Lung (tissue), 12 donors: ENCODE results near the gene LEMD3. TPM values are rescaled to one million over a fixed set of nuclear protein-coding genes. Genes with fewer than 3 reads are reported as not detected.

Experiments
- ATAC-seq: fragments of 200-7000 bp; cut with Tn5 transposase; one replicate; pipeline ENCODE4 v1.9.1; 2020; ENCODE audit warnings: moderate number of reproducible peaks; ENCODE audit not compliant: insufficient read depth, low FRiP score
- DNase-seq, 3 donors: peaks; one replicate each; pipeline ENCODE4 v3.0.0-alpha.2; 2013 to 2017
- H3K27ac ChIP-seq, 2 donors: one replicate each; pipeline ENCODE4 v1.5.1; 2013; ENCODE audit warnings: mild to moderate bottlenecking in 2 of 2, moderate library complexity in 2 of 2, control low read depth in 1 of 2, inconsistent platforms in 1 of 2, low read depth in 1 of 2, low read length in 1 of 2
- H3K27me3 ChIP-seq, 3 donors: one replicate each; pipeline ENCODE4 v1.5.1; 2013; ENCODE audit warnings: low read length in 2 of 3; ENCODE audit not compliant: control insufficient read depth in 3 of 3, insufficient read depth in 3 of 3
- H3K36me3 ChIP-seq, 4 donors: one replicate each; pipeline ENCODE4 v1.5.1; 2013; ENCODE audit warnings: low read length in 4 of 4, mild to moderate bottlenecking in 1 of 4, moderate library complexity in 1 of 4; ENCODE audit not compliant: control insufficient read depth in 4 of 4, insufficient read depth in 4 of 4
- H3K4me1 ChIP-seq, 5 donors: one replicate each; pipeline ENCODE4 v1.5.1; 2013; ENCODE audit warnings: low read length in 5 of 5, mild to moderate bottlenecking in 2 of 5, moderate library complexity in 1 of 5; ENCODE audit not compliant: control insufficient read depth in 5 of 5, insufficient read depth in 5 of 5
- H3K4me3 ChIP-seq: one replicate; pipeline ENCODE4 v1.5.1; 2013; ENCODE audit warnings: mild to moderate bottlenecking, control low read depth, moderate library complexity
- H3K9ac ChIP-seq, 2 donors: one replicate each; pipeline ENCODE4 v1.5.1; 2013; ENCODE audit warnings: low read length in 2 of 2, control low read depth in 1 of 2; ENCODE audit not compliant: insufficient read depth in 1 of 2
- H3K9me3 ChIP-seq, 4 donors: one replicate each; pipeline ENCODE4 v1.5.1; 2013; ENCODE audit warnings: low read length in 3 of 4, mild to moderate bottlenecking in 1 of 4, moderate library complexity in 1 of 4; ENCODE audit not compliant: control insufficient read depth in 4 of 4, insufficient read depth in 3 of 4
- WGBS, 2 donors: extraction: QIAGEN DNeasy Blood & Tissue Kit; methylation state at CpG; one replicate each; pipeline ENCODE4 v1.1.7; 2013; 5-methylcytosine and 5-hydroxymethylcytosine counted together
- polyA plus RNA-seq, 2 donors: library from polyadenylated mRNA; stranded (reverse); fragments of 200-250 nt; gene quantifications; one replicate each; pipeline ENCODE4 v1.2.1, GENCODE V29; 2013
- total RNA-seq, 2 donors: library from RNA; depleted of rRNA in 1 of 2; stranded (reverse); fragments of >200 nt in 1 of 2; gene quantifications; one replicate each; pipeline ENCODE4 v1.2.1, GENCODE V29; 2014 to 2021
- TF ChIP-seq, protein P1 (sequence below): IDR thresholded peaks from 2 replicates; pipeline ENCODE4 v1.5.1; 2012; ENCODE audit warnings: mild to moderate bottlenecking; ENCODE audit errors: control extremely low read depth, extremely low read depth
- donor health status: control.
- donor health status: control.
- donor health status: Bipolar disorder and iron deficiency.
- donor health status: healthy.
- donor health status: DM: yes; HTN: yes; CAD: no.

Gene LEMD3
- total and polyA plus RNA-seq, 4 donors = 10.2 to 72.4 (median 23.0) TPM

DNA sequence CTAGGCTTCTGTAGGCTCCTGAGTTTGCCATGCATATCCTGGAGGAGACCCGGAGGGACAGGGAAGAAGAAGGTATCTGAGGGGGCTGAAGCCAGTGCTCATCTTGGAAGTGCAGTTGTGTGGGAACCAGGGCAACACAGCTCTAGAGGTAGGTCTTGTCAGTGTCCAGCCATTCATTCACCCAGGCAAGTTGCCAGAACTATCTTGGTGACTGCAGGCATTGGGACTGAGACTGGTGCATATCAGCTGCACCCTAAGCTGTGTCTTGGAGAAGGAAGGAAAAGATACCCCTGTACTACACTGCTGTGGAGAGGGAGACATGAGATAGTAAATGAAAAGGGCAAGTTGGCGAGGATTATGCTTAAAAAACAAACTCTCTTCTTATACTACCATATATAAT is 43.4 kb upstream of the LEMD3 start:
- H3K27me3 ChIP-seq = peaks cover 0 to 47% (median 39%) of the 10 kb centered on the region in 3 donors
- no peak for DNase-seq
- peaks cover 0 to 1% (median 0%) of the 10 kb centered on the region in 4 donors for H3K9me3 ChIP-seq
- H3K27ac ChIP-seq = no peak overlapping the region
- no peak overlapping the region for H3K9ac ChIP-seq
- H3K4me1 ChIP-seq = peaks cover 0 to 9% (median 4%) of the 10 kb centered on the region in 5 donors
- no peak overlapping the region for H3K4me3 ChIP-seq
- no peak for ATAC-seq
- H3K36me3 ChIP-seq = no peaks in the 10 kb centered on the region
- WGBS, 2 donors = 78 to 80% methylated on average over 2 of the region's 2 CpGs
- TF ChIP-seq, protein P1, sequence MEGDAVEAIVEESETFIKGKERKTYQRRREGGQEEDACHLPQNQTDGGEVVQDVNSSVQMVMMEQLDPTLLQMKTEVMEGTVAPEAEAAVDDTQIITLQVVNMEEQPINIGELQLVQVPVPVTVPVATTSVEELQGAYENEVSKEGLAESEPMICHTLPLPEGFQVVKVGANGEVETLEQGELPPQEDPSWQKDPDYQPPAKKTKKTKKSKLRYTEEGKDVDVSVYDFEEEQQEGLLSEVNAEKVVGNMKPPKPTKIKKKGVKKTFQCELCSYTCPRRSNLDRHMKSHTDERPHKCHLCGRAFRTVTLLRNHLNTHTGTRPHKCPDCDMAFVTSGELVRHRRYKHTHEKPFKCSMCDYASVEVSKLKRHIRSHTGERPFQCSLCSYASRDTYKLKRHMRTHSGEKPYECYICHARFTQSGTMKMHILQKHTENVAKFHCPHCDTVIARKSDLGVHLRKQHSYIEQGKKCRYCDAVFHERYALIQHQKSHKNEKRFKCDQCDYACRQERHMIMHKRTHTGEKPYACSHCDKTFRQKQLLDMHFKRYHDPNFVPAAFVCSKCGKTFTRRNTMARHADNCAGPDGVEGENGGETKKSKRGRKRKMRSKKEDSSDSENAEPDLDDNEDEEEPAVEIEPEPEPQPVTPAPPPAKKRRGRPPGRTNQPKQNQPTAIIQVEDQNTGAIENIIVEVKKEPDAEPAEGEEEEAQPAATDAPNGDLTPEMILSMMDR = no peak

DNA sequence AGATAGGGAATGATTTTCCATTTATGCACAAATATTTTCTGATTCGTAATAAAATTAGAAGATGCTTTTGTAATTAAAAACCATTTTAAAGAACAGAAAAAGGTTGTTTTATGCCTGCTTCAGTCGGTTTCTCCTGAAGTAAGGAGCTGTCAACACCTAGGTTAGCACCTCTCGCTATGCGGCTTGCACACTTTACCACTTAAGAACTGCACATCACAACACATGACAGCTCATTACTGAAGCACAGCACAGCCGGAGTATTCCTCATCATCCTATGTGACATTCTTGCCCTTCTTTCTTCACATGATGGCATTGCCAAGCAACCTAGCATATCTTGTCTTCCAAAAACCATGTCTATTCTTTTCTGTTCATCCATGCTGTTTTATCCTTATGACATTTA is 42.9 kb upstream of the LEMD3 start:
- Histone ChIP-seq H3K9ac (no peak overlapping the region), H3K4me1 (peaks cover 0 to 4% (median 2%) of the 10 kb centered on the region in 5 donors), H3K4me3 (no peak overlapping the region), H3K36me3 (no peaks in the 10 kb centered on the region), H3K27me3 (peaks cover 0 to 46% (median 36%) of the 10 kb centered on the region in 3 donors), H3K27ac (no peak overlapping the region), H3K9me3 (no peaks in the 10 kb centered on the region)
- TF ChIP-seq, protein P1 = no peak
- ATAC-seq = no peak
- WGBS, 2 donors = 77 to 88% methylated on average over 5 of the region's 5 CpGs
- no peak for DNase-seq

DNA sequence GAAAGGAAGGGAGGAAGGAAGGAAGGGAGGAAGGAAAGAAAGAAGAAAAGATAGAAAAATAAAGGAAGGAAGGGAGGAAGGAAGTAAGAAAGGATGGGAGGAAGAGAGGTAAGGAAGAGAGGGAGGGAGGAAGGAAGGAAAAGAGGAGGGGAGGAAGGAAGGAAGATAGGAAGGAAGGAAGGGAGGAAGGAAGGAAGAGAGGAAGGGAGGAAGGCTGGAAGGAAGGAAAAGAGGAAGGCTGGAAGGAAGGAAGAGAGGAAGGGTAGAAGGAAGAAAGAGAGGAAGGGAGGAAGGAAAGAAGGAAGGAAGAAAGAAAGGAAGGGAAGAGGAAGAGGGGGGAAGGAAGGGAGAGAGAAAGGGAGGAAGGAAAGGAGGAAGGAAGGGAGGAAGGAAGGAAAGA is 35.5 kb upstream of the LEMD3 start:
- no peak overlapping the region for H3K9ac ChIP-seq
- peaks cover 0 to 13% (median 3%) of the 10 kb centered on the region in 3 donors for H3K27me3 ChIP-seq
- TF ChIP-seq, protein P1 = no peak
- H3K4me1 ChIP-seq = no peaks in the 10 kb centered on the region
- no peaks in the 10 kb centered on the region for H3K9me3 ChIP-seq
- ATAC-seq = no peak
- H3K27ac ChIP-seq = no peak overlapping the region
- DNase-seq = no peak
- no peak overlapping the region for H3K4me3 ChIP-seq
- H3K36me3 ChIP-seq = no peaks in the 10 kb centered on the region

DNA sequence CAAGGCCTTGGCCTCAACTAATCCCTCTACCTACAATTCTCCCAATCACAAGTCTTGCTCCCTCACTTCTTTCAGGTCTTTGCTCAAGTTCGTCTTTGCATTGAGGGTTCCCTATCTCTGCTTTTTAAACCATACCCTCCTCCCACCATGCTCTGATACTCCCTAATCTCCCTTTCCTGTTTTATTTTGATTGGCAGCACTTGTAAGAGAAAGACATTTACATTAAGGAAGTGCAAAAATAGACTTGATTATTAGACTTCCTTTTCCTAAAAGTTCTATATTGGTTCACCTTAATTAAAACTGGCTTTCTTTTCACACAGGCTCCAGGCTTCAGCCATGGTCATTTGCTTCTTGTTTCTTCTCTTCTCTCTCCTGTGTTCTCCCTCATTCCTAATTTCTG is 30.0 kb upstream of the LEMD3 start:
- H3K27ac ChIP-seq = no peak overlapping the region
- H3K4me1 ChIP-seq = no peaks in the 10 kb centered on the region
- H3K9me3 ChIP-seq = no peaks in the 10 kb centered on the region
- WGBS, 2 donors = 41 to 46% methylated on average over 1 of the region's 1 CpG
- H3K36me3 ChIP-seq = no peaks in the 10 kb centered on the region
- TF ChIP-seq, protein P1 = no peak
- H3K4me3 ChIP-seq = no peak overlapping the region
- DNase-seq (no peak), ATAC-seq (no peak)
- peaks cover 0 to 13% (median 11%) of the 10 kb centered on the region in 3 donors for H3K27me3 ChIP-seq
- no peak overlapping the region for H3K9ac ChIP-seq
